Urothelium cell line (cell line): ENCODE measurements around the gene FILIP1.

Experiments
- DNase-seq: peaks from one replicate; pipeline ENCODE4 v3.0.0; 2011; ENCODE audit warnings: low spot score, mixed read lengths
- FAIRE-seq: peaks from 2 replicates; lab custom pipeline; 2011; peaks lifted over from hg19 to GRCh38; lab: Jason Lieb, UNC

The FILIP1 gene

DNA sequence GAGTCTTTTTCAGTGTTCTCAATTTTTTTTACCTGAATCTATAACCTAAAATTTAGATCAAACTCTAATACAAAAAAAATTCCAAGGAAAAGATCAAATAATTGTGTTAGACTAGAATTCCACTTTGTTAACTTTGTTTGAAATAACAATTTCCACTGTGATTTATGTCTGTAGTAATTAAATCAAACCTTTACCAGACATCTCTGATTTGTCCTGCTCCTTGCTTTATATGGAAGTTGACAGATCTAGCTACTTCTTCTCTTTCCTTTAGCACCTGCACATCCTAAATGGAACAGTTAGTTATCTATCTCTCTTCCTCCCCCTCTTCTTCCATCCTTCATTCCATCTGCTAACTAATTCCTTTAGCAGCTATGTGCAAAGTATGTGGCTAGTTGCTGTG is 109.5 kb downstream of the FILIP1 start:
- DNase-seq (no peak), FAIRE-seq (no peak)

DNA sequence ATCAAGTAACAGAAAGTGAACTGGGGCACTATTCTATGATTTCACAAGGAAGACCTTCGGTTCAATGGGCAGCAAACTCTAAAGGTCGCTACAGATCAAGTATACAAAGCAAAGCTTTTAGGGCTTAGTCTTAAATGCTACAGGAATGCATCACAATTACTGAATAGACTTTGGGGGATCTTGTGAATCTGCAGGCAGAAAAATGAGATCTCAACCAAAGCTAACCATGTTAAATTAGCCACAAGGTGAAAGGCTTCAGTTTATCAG is 111.0 kb downstream of the FILIP1 start:
- FAIRE-seq, result no peak
- DNase-seq, result no peak

DNA sequence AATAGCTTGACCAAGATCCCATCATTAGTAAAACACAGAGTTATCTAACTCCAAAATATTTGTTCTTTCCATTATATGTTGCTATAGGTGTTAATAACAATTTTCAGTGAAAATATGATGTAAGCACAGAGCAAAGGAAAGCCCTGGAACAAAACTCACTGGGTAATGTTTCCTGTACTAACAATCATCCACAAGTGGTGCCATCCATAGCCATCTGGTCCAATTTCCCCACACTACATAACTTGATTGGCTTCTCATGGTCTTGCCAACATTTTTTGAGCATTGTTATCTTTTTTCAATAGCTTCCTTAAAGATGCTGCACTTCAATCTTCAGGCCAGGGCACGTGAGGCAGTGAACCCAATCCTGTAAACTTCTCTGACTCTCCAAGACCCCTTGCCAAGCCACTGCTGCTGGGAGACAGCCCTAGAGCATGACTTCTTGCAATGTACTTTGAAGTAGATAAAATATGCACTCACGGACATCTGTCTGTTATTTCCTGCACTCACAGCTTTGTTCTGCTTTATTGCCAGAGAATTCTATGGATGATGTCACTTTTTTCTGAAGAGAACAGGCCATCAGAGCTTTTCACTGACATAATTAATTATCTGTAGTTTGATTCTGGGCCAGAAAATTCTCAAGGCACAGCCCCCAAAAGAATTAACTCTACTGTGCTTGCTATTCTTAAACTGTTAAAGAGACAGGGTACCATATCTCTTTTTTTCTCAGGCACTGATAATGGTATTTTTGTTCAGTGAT is 111.5 kb downstream of the FILIP1 start:
- DNase-seq (peak; percentile 11), FAIRE-seq (no peak)

DNA sequence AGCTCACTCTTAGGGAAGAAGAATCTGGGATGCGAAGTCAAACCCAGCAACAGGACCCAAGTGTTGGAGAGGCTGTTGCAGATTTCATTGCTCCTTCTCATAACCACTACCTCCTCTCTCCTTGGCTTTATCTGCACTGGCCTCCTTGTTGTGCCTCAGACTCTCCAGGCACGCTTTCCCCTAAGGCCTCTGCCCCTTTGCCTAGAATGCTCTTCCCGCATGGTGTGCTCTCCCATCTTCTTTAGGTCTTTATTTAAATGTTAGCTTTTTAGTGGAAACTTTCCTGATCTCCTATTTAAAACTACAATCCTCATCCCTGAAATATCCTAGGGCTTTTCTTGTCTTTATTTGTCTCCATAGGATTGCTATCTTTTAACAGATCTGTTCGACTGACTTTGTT is 114.1 kb downstream of the FILIP1 start:
- FAIRE-seq (no peak), DNase-seq (no peak)

DNA sequence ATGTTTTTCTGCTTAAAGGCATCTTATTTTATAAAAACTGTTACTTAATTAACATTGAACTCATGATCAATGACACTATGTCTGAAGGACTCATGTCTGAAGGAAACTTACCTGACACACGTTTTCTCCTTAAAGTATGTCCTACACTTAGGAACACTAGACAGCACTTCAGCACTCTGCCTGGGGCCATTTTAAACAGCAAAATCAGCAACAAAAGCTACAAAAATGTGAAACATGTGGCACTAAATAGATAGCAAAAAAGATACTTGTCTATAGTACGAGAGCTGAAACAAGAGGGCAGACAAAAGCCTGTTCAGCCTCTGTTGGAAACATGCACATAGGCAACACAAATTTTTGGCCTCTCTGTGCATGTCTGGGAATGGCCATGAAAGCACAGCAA is 115.5 kb downstream of the FILIP1 start:
- FAIRE-seq (no peak), DNase-seq (no peak)

DNA sequence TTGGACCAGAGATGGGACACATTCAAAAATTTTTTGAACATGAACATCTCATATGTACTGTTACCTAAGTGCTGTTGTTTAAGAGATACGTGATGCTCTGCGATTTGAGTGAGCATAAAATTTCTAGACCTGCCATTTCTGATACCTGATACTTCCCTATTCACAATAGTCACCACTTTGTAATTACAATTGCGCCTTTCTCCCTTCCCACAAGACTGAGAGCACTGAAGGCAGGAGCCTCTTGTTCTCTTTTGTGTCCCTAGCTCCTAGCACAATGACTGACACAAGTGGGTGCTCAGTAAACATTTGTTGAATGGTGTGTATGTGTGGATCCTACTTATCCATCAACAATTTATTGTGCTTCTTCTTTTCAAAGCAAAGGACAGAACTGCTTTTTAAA is 116.2 kb downstream of the FILIP1 start:
- FAIRE-seq (no peak), DNase-seq (no peak)

DNA sequence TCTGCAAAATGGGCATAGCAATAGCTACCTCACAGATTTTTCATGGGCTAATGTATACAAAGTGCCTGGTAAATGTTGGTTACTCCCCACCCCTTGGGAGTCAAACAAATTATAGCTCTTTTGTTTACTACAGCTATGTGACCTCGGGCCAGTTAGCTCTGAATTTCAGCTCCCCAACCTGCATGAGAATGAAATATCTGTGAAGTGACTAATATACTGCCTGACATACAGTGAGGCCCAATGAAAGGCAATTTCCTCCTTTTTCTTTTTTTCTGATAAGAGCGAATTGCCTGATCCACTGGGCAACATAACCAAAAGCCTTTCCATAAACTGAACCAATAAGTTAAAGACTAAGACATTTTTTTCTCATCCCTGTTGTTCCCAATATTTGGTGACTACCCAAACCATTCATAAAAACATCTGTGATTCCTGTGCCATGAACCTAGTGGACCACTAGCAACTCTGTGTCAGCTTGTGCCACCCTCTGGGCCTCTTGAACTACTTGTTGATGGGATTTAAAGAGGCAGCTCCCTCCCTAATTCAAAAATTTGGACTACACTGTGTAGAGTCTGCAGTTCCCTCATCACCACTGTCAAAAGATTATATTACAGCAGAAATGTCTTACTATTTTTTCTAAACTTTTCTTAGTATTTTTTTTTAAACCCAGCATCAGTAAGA is 117.1 kb downstream of the FILIP1 start:
- FAIRE-seq, result no peak

DNA sequence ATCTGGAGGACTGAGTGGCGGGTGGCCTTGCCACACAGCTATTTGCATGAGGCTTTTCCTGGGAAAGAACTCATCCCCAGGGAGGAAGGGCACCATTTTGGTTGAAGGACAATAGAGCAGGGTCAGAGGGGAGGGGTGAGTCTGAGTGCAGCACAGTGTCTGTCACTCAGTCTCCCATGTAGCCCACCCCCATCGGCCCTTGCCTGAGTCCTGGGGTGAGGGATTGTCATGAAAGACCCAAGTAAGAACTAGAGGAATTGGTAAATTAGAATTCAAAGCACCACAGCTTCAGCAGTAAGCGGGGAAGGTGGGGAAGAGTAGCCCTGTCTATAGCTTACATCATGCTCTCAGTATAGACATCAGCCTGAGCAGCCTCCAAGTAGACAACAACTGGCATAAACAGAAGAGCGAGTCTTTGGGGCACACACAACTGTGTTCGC is 118.6 kb downstream of the FILIP1 start:
- DNase-seq, result no peak
- FAIRE-seq, result no peak

More for the DNA sequence above, 117.1 kb downstream of the FILIP1 start:
- peak; percentile 26 for DNase-seq

DNA sequence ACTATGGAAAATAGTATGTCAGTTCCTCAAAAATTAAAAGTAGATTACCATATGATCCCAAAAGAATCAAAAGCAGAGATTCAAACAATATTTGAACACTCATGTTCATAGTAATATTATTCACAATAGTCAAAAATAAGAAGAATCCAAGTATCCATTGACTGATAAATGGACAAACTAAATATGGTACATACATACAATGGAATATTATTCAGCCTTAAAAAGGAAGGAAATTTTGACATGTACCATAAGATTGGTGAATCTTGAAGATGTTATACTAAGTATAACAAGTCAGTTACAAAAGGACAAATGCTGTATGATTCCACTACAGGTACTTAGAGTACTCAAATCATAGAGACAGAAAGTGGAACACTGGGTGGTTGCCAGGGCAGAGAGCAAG is 120.7 kb downstream of the FILIP1 start:
- FAIRE-seq, result no peak
- no peak for DNase-seq

DNA sequence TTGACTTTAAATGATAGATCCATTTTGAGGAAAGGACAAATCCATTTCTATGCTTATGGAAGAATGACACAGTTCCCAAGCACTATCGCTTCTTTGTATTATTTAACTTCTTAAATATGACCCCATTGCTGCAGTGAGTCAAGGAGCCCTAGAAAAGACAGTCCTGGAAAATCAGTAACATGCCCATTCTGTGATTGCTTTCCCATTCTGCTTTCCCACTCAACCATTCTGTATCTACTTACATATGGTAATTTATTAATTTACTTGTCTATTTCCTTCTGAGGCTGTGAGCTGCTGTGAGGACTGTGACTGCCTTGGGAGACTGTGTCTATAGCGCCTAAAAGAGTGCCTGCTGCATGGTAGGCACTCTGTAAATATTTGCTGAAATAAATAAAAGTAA is 123.6 kb downstream of the FILIP1 start:
- FAIRE-seq (no peak), DNase-seq (no peak)

DNA sequence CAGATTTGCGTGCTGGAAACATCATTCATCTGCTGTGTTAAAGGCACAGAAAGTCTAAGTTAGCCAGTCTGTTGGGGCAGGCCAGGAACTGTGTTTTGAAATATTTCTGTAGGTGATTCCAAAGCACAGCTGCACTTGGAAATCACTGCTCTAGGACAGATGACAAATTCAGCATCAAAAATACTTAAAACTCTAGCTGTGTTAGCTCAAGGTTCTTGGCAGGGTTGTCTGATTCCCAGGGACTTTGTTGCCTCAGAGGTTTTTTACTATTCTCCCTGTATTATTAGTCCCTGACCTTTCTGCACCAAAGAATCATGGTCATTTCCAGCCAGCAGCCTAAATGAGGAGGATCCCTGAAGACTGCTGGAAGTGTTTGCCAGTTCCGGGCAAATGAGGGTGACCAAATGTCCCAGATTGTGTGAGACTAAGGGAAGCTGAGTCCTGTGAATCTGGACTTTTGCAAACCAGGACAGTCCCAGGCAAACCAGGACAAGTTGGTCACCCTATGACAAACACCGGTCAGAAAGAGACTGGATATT is 124.7 kb downstream of the FILIP1 start:
- FAIRE-seq (no peak), DNase-seq (no peak)

DNA sequence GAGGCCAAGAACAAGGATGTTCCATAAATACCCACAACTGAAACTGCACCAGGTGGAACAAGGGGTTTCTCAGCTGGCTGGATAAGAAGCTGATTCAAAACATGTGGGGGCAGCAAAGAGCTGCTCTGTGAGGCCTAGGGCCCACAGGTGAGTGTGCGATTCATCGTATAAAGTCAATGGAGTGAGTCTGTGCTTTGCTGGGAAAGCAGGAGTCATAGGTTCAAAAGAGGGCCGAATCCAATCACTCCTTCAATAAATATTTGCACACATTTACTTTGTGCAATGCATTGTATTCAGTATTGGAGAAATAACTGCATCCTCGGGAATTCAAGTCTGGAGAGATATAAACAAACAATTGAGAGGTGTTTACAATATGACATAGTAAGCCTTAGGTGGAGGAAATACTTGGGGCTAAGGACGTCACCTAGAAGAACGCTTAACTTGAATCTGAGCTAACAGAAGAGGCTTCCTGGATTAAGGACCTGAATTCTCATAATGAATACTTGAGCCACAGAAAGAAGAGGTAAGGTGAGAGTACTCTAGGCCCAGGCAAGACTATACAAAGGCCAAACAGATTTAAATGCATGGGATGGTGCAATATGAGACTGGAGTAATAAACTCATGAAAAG is 125.3 kb downstream of the FILIP1 start:
- DNase-seq, result no peak

DNA sequence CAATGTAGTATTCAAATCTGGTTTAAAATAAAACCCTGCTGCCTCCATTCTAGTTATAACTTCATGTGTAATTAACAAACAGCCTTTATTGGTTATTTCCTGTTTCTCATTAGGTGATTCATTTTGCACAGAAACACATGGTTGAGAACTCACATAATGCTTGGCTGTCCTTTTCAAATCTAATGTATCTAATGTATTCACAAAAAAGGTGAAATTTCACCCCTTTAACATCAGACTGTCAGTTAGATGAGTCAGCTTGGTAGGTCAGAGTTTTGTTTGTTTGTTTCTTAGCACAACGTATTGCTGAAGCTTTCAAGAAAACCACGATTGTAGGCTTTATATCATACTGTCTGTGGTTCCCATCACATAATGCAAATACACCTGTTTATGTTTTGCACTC is 130.3 kb downstream of the FILIP1 start:
- FAIRE-seq, result no peak
- no peak for DNase-seq

More for the DNA sequence above, 125.3 kb downstream of the FILIP1 start:
- FAIRE-seq, result no peak

DNA sequence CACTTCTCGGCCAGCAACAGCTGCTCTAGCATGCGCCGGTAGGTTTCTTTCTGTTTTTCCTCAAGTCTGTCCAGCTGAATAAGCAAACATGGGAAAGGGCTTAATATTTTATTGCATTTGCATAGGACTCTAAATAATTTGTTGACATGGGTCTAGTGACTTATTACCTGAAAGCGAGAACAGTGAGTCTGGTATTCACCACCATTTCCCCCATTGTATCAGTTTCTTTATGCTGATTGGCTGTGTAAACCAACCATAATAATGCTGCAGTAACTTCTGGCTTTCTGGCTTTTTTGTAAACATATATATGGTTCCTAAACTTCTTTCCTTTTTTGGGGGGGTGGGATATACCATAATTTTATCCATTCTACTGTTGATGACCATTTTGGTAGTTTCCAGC is 140.0 kb downstream of the FILIP1 start:
- DNase-seq, result no peak
- FAIRE-seq, result no peak

DNA sequence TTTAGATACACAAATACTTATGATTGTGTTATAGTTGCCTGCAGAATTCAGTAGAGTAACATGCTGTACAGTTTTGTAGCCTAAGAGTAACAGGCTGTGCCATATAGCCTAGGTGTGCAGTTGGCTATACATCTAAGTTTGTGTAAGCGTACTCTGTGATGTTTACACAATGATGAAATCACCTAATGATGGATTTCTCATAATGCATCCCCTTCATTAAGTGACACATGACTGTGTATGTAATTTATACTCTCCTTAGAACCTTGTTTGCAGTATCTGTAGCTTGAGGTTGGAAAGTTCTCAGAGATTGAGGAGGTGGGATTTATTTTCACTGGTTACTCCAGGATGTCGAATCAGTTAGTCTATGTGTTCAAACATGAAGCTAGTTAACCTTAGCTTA is 142.0 kb downstream of the FILIP1 start:
- no peak for FAIRE-seq
- DNase-seq, result no peak

DNA sequence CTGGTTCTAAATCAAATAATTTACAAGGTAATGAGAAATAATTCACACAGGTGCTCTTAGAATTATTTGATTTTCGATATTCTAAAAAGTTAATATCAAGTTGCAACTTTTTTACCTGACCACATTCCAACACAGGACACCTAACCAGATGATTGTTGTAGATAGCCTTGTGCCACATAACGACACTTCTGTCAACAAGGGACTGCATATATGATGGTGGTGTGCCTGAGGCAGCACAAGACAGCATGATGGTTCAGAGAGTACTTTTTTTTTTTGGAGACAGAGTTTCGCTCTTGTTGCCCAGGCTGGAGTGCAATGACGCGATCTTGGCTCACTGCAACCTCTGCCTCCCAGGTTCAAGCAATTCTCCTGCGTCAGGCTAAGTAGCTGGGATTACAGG is 142.8 kb downstream of the FILIP1 start:
- FAIRE-seq, result no peak
- no peak for DNase-seq

DNA sequence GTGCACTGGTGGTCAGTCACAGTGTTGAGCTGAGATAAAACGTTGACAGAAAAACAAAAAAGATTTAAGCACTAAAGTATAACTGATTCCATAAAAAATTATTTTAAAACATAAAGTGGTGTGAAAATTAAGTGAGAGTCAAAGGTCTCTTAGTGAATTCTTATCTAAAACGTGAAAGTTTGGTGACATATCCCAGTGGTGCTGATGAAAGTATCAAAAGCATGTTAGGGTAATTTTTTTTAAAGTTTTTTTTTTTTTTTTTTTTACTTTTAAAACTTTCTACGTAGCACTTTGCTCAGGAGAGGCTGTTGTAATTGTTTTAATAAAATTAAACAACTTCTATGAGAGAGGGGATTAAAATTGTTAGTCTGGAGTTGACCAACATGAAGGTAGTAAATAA is 143.4 kb downstream of the FILIP1 start:
- no peak for DNase-seq
- FAIRE-seq, result no peak

DNA sequence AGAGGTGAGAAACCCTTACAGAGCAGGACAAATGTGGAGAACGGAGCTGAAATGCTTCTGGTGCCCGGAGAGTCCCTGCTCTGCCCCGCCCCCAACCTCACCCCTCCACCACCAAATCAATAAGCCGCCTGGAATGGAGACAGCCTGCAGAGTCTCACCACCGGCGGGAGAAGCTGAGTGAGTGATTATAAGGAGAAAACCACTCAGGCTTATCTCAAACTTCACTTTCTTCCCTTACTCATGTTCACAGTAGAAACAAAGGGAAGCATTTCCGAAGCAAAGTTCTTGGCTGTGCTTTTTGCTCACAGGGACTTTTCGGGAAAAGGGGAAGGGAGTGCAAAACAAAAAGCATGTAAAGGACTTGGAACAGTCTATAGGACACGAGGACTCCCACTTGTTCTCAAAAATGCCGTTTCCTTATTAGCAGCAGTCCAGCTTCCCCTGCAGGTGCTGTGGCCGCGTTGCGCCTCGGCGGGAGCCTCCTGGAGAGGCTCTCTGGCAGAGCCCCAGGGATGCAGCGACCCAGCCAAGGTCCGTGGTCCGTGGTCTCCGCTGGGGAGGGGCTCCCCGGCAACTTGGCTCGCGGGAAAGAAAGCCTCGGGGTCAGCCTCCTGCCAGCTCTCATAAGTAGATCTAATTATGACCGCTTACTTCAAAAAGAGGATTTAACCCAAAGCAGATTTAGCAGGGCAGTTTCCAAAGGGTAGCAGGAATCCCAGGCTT is 144.2 kb downstream of the FILIP1 start:
- FAIRE-seq, result no peak
- DNase-seq, result peak; percentile 17

DNA sequence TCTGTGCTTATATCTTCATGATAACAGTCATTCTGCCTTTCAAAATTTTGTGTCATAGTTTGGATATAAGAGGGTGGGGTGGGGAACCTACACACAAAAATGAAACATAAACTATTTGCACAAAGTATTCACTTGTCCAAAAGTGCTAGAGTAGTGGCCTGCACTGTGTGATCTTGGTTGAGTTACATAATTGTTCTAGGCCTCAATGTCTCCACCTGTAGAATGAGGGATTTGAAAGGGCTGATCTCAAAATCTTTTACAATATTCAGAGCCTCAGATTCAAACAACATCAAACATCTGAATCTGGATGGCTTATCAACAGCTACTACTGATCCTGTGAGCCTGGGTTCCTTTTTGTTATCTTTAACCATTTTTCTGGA is 144.7 kb downstream of the FILIP1 start:
- FAIRE-seq, result no peak
- DNase-seq, result no peak

DNA sequence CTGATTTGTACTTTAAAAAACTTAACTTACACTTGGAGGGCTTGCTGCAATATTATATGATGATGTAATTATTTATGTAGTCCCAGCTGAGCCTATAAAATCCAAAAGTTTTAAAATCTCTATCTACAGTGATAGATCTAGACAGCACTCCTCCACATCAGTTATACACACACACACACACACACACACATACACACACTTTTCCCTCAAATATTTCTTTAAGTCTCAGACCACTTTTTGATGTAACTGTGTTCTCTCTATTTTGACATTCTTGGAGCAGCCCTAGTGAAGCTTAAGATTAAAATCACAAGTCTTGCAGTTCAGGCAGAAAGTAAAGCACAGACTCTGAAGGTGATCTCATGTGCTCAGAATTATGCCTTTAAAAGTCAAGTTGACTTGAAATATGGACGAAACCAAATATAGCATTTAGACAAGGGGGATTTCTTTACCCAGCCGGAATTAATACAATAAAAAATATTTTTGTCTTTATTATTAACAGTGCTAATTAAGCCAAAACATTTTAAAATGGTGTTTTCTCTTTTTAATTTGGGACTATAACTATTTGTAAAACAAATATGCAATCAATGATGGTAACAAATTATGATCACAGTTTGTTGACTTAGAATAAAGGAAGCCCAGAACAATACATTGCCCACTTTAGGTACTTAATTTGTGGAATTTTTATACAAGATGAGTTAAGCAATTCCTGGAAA is 145.5 kb downstream of the FILIP1 start:
- no peak for FAIRE-seq
- DNase-seq, result no peak

DNA sequence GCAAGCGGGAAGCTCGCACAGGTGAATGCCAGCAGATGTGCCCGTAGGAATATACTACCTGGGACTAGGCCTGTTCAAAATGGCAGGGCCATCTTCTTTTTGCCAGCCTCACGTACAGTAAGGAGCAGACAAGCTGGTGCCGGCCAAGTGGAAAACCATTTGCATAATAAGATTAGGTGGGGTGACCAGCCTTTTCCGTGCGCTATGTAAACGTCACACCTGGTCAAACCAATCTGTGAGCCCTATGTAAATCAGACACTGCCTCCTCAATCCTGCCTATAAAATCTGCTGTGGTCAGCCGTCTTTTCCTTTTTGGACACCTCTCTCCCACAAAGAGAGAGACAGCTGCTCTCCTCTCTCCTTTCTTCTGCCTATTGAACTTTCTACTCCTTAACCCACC is 148.2 kb downstream of the FILIP1 start:
- FAIRE-seq (no peak), DNase-seq (no peak)
